C4-2B (cell line): ENCODE measurements around the gene CRYBB2.

Source experiments
- ZFX ChIP-seq: fragments of 450-650 bp; IDR thresholded peaks from 2 replicates; pipeline ENCODE4 v1.6.1; 2017
- TF ChIP-seq, protein P1 (sequence below): fragments of 450-650 bp; conservative IDR thresholded peaks from 2 replicates; pipeline ENCODE4 v1.5.1; 2017; ENCODE audit warnings: mild to moderate bottlenecking

DNA sequence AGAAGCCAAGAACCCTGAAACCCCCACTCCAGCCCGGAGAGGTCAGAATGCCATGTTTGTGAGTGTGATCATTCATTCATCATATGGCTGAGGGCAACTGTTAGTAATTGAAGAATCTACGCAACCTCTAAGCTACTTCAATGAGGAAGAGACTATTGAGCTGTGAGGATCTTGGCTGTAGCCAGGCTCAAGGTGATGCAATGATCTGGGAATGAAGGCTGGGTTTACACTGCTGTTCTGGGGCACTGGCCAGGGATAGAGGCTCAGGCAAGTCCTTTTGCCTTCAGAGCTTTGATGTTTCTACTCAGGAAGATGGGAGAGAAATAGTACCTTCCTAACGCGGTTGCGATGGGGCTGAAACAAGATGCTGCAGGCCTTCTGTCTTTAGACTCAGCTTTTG is 12.9 kb downstream of the CRYBB2 start:
- TF ChIP-seq, protein P1, sequence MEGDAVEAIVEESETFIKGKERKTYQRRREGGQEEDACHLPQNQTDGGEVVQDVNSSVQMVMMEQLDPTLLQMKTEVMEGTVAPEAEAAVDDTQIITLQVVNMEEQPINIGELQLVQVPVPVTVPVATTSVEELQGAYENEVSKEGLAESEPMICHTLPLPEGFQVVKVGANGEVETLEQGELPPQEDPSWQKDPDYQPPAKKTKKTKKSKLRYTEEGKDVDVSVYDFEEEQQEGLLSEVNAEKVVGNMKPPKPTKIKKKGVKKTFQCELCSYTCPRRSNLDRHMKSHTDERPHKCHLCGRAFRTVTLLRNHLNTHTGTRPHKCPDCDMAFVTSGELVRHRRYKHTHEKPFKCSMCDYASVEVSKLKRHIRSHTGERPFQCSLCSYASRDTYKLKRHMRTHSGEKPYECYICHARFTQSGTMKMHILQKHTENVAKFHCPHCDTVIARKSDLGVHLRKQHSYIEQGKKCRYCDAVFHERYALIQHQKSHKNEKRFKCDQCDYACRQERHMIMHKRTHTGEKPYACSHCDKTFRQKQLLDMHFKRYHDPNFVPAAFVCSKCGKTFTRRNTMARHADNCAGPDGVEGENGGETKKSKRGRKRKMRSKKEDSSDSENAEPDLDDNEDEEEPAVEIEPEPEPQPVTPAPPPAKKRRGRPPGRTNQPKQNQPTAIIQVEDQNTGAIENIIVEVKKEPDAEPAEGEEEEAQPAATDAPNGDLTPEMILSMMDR, result no peak
- no peak for TF ChIP-seq ZFX
